CD1c-positive myeloid dendritic cell (primary cell): ENCODE results near the gene MIGA2.
"Not testable (repeated sequence)": the region's sequence is repeated elsewhere in the genome, so short reads cannot be mapped to it uniquely, and the experiment has no call there.

Experiments
- DNase-seq: peaks from one replicate; pipeline ENCODE4 v3.0.0-alpha.2; 2016; ENCODE audit errors: extremely low spot score

Gene MIGA2

DNA sequence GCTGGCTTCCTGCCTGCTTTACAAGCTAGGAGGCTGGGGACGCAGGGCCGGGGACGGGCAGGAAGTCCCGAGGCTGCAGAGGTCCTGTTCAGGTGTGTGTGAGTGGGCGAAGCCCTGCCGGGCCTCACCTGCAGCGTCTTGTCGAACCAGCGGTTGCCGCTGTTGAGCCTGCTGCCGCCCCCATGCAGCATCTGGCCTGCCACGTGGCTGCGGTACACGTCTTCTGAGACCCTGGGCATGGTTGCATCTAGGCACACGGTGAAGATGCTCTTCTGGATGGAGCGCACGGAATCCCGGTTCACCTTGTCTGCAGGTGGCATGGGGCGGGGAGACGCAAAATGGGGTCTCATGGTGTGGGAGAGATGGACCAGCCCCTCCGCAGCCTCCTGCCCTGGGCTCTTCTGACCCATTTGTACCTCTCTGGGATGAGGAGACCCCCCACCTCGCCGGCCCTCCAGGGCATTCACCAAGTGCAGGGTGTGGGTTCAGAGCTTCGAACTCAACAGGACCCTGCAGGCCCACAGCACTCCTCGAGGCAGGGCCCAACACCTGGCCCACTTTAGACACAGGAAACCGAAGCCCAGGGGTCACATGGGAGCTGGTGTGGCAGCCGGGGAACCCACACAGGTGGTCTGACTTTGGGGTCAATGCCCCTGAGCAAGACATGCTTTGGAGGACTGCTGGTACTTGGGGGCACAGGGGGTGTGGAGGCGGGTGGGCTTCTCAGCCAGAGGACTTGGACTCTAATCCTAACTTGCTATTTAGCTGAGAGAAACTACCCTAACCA is 64.2 kb downstream of the MIGA2 start:
- no peak for DNase-seq

DNA sequence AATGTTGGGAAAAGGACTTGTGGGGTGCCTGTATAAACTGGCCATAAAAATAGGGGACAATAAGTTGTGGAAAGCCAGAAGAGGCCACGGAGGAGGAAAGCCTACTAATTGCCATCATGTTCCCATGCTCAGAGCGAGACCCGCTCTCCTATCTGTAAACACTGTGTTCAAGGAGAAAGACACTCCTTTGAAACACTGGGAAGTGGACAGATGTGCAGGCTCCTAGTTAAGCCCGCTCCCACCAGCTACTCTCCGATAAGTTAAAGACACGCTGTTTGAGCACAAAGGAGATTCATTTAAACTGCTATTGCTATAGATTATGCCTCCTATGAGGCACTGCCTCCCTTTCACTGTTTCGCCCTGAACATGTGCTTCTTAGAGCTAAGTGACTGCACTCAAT is 64.9 kb downstream of the MIGA2 start:
- DNase-seq, result no peak

DNA sequence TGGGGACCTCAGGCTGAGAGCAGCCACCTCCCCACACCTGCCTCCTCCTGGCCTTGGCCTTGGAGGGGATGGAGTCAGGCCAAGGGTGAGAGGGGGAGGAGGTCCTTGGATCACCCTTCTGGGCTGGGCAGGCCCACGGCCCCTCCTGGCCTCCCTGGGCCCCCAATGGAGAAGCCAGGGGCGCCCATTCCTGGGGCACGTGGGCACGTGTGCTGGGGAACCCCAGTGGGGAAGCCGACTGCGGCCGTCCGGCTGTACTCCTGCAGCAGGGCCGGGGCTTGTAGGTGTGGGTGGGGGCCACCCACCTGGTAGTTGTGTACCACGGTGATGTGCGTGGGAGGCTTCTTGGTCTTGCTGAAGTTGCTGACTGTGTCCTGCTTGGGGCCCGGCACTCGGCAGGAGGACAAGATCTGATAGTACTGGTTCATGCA is 65.7 kb downstream of the MIGA2 start:
- DNase-seq, result no peak

DNA sequence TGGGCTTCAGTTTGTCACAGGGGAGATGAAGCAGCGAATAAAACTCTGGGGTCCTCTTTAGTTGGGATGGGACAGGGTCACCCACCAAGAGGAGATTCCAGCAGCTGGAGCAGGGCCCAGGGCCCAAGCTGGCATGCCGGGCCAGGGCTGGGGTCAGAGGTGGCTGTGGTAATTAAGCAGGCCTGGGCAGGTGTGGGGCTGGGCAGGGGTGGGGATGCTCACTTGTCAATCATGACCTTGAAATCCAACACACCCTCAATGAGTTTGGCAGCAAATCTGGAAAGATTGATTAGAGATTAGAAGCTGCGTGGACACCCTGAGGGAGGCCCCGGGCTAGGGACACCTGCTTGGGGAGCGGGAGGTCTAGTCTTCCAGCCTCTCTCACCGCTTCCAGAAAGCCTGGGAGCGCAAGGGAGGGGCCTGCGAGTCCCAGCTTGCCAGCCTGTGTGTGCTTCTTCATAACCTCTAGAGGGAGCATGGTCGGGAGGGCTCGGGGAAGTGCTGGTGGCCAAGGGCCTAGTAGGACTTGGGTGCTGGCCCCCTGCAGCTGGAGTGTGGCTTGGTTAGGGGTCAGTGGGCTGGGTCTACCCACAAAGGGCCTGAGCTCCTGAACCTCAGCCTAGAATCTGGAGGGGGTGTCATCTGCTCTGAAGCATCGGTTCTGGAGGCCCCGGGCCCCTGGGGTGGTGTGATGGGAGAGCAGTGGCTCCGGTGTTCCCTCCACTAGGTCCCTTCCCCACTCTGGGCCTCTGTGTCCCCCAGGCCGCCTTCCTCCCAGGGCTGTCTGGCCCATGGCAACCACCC is 66.6 kb downstream of the MIGA2 start:
- peak; percentile 44 for DNase-seq

GRCh38 chr9:129103595-129103965 is 67.2 kb downstream of the MIGA2 start:
- DNase-seq, result no peak

- DNase-seq, result no peak
Measured at GRCh38 chr9:129104051-129104450, 67.6 kb downstream of the MIGA2 start.

GRCh38 chr9:129105857-129106694 is 69.7 kb downstream of the MIGA2 start:
- no peak for DNase-seq

DNA sequence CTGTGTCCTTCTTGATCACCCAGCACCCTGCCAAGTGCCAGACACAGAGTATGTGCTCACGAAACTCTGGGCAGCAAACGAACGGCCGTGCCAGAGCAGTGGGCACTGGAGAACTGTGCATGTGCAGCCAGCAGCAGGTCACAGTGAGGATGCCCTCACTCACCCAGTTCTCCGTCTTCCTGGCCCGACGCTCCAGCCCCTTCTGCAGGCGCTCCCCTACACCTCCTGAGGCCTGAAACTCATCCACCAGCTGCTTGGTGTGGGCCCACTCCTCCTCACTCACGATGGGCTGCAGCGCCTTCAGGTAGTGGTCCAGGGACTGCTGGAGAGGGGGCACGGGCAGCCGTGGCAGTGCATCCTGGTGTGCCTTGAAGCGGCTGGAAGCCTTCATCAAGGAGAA is 71.2 kb downstream of the MIGA2 start:
- DNase-seq, result no peak

GRCh38 chr9:129108083-129108804 is 71.8 kb downstream of the MIGA2 start:
- DNase-seq, result no peak

GRCh38 chr9:129108805-129109536 is 72.5 kb downstream of the MIGA2 start:
- no peak for DNase-seq

DNA sequence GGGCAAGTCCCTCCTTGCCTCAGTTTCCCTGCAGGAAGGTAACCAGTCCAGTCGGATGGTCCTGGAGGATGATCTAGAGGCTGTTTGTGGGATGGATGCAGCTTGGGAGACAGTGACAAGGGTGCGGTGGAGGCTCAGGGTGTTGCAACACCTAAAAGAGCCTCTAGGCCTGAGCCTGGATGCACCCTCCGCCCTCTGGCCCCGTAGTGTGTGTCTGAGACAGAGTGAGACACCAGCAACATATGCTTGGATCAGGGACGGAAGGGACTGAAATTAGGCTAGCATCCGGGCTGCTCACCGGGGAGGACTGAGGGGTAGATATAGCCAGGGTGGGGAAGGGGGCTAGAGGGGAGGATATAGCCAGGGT is 73.1 kb downstream of the MIGA2 start:
- peak; percentile 27 for DNase-seq

DNA sequence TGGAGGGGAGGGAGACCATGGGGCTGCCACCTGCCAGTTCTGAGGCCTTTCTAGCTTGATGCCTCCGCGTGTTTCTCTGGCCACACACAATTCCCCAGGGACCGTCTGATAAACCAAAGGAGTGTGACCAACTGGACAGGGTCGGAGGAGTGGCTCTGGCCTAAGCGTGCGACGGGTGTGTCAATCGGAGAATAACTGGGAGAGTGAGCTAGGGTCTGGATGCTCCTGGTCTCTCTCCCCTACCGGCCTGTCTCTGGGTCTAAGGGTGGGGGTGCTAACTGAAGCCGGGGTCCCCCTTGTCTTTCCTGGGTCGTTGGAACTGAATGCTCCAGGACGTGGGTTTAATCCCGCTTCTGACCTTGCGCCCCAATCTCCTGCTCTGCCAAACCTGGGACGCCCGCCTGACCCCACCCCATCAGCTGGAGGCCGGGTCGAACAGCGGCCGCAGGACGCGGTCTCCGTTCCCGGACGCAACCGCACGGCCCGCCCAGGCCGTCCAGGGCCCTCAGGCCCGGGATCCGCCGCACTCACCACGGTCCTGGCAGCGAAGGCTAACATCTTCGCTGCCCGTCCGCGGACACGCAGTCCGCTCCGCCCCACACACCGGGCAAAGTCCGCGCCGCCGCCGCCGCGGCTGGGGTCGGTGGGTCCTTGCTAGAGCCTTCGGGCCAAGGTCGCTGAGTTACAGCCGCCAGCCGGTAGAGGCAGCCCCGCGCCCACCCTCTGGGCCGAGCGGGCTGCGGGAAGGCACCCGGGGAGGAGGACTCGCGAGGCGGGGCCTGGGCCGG is 73.7 kb downstream of the MIGA2 start:
- DNase-seq, result no peak

DNA sequence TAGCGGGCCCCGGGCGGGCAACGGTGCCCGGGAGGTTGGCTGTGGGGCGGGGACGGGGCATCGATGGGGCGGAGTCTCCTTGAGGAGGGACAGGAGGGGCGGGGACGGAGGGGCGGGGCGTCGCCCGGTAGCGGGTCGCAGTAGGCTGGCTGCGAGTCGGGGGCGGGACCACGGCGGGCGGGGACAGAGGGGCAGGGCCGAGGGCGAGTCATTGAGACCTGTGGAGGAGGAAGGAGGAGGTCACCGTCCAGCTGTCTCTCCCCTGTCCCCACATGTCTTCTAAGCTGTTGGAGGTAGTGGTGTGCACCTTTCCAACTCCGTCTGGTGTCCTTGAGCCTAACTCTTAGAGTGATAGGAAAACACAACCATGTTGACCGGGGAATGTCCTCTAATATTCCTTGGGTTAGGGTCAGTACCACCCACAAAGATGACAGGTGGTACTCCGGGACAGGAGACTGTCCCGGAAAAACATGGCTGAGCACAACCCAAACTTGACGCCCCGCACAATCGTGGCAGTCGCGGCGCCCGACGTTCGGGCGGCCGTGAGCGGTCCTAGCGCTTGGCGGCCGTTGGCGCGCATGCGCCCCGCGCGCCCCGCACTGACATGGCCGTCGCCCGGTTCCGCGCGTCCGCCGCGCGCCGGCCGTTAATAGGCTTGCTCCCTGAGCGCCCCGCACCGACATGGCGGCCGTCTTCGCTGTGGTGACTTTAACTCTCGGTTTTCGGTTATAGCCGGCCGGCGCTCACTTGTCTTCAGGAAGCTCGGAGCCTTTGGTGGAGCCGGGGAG is 74.5 kb downstream of the MIGA2 start, which contains the start of the genes CRAT and PTPA:
Gene CRAT (minus strand): TSS at position 54 of the 788 bp plus-strand sequence. CDS start 284 bp downstream, outside the sequence.
Gene PTPA (plus strand): TSS at position 676 of the 788 bp plus-strand sequence. CDS start 186 bp downstream, outside the sequence.
- DNase-seq, result peak; percentile 97

DNA sequence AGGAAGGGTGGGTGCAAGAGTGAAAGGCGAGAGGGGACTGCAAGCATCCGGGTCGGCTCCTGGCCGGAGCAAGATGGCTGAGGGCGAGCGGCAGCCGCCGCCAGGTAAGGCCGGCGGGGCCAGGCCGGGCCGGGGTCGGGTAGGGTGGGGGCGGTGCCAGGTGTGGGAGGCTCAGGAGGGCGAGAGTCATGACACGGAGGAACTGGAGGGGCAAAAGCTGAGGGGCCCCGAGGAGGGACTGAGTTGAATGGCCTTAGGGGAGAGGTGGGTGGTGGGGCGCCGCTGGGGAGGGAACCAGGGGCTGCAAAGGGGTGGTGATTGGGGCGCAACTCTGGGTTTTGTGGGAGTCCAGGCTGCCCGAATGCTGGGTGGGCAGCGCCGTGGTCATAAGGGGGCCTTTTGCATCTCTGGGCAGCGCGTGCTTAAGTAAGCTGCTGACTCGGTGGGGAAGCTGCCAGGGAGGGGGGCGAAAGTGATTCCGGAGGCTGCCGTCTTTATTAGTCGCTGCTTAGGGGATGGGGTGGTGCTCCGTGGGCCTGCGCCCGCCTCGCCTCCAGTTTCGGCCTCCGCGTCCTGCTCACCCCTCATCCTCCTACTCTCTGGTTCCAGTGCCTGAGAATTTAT is 75.2 kb downstream of the MIGA2 start:
- DNase-seq, result peak; percentile 20

DNA sequence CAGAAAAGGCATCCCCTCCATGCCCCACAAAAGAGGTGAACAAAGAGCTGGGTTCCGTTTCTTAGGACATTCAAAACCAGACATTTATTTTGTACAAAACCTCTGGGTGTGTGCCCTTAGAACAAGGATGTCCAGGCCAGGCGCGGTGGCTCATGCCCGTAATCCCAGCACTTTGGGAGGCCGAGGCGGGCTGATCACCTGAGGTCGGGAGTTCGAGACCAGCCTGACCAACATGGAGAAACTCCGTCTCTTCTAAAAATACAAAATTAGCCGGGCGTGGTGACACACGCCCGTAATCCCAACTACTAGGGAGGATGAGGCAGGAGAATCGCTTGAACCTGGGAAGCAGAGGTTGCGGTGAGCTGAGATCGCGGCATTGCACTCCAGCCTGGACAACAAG is 76.1 kb downstream of the MIGA2 start:
- DNase-seq, result not testable (repeated sequence)

DNA sequence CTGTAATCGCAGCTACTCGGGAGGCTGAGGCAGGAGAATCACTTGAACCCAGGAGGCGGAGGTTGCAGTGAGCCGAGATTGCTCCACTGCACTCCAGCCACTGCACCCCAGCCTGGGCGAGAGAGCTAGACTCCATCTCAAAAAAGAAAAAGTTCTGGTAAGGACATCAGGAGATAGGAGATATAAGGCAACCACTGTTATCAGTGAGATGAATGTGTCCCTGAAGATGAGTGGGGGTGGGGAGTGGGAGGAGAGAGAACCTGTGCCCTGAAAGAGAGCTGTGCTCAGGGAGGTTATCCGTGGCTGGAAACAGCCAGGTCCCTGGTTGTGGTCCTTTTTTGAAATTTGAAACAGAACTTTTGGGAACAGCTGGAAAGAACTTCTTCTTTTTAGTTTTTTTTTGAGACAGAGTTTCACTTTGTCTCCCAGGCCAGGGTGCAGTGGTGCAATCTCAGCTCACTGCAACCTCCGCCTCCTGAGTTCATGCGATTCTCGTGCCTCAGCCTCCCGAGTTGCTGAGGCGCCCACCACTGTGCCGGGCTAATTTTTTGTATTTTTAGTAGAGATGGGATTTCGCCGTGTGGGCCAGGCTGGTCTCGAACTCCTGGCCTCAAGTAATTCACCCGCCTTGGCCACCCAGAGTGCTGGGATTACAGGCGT is 77.3 kb downstream of the MIGA2 start:
- peak; percentile 81 for DNase-seq

GRCh38 chr9:129118799-129119198 is 82.4 kb downstream of the MIGA2 start:
- no peak for DNase-seq

DNA sequence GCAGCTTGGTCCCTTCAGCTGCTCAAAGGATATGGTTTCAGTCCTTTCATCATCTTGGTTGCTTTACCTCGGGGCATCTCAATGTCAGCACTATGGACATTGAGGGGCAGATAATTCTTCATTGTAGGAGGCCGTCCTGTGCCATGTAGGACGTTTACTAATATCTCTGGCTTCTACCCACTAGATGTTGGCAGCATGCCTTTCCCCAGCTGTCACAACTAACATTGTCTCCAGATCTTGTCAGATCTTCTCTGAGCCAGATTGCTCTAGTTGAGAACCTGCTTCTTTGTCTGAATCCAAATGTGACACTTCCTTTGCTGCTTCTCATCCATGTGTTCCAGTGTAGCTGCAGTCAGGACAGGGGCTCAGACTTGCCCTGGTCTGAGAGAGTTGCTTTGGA is 85.1 kb downstream of the MIGA2 start:
- DNase-seq, result no peak
